ENCODE results near the gene ANKRD23. TPM values are rescaled to one million over a fixed set of nuclear protein-coding genes. Genes with fewer than 3 reads are reported as not detected.

The ANKRD23 gene
- polyA plus RNA-seq, 1 of the 3 experiments (the other 2 are of a cell fraction): 3.1 TPM

DNA sequence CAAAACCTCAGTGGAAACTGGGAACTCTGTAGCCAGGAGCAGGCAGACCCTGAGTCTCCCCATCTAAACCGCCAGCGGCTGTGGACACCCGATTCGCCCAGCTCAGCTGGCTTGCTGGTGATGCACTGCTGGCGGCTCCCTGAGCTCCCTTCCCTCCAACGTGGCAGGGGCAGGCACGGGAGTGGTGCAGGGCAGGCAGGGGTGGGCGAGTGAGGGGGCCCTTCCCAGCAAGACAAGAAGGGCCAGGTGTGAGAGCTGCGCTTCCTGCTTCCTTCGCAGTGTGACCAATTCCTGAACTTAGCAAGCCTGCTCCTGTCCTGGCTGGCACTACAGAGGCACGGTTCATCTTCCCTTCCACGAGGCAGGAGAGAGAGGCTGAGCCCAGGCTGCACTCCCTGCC, 38.4 kb upstream of the ANKRD23 start (continued):
- no peak for TF ChIP-seq EZH2phosphoT487 (IDR thresholded peaks at IDR 0.05; ENCODE audit: borderline replicate concordance, low read depth)

DNA sequence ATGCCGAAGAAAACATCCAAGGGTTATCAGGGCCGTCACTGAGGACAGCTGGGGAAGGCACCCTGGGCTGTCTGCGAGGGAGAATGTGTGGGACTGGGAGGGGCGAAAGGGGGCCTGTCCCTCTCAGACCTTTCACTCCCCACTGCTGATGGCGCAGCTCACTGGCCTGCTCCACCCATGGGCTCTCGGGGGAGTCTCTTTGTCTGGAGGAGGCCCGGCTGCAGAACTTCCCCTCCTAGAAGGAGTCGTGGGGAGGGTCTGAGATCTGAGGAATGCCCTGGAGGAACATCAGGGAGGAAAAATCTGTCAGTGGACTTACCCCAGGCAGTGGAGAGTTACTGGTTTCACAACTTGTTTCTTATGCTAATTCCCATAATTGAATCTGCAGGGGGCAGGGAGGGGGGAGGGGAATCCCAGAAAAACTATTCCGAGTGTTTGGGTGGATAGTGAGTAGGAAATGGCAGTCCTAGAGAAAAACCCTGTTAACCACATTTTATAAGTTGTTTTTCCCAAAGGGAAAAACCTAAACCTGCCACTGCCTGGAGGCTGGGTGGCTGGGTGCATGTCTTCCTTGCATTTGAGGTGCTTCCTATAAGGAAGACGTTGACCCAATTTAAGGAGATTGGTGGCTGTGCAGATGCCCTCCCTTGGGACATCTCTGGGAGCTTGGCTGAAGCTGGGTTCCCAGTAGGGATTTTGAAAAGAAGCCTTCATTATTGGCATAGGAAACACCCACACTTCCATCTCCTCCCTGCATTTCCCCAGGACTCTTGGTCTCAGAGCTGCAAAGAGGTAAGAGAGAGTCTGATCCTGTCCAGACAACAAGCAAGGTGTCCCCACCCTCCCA, 37.8 kb upstream of the ANKRD23 start:
- no peak for DNase-seq
- H3K4me1 ChIP-seq (ENCODE audit: control insufficient read depth in 1 of 2, insufficient read depth in 2 of 2, low read depth in 1 of 2, low read length in 1 of 2): peaks cover 0 to 16% of the 10 kb centered on the region in 2 experiments; a peak in 2 of 4 replicates
- no peaks in the 10 kb centered on the region for H3K9me3 ChIP-seq
- H3K9me2 ChIP-seq: no peaks in the 10 kb centered on the region
- H4K20me1 ChIP-seq (ENCODE audit: insufficient read depth): no peaks in the 10 kb centered on the region
- H3K4me3 ChIP-seq (ENCODE audit: low read depth in 2 of 2, low read length in 1 of 2): no peak overlapping the region
- H3K36me3 ChIP-seq (replicated peaks in 1 of 2; ENCODE audit: control insufficient read depth in 1 of 2, insufficient read depth in 2 of 2, low read length in 1 of 2): no peaks in the 10 kb centered on the region
- no peak overlapping the region for H3K9ac ChIP-seq
- no peaks in the 10 kb centered on the region for H3K79me2 ChIP-seq (ENCODE audit: insufficient read depth)
- WGBS (ENCODE audit: low lambda C conversion rate): 66% methylated on average over 7 of the region's 10 CpGs
- POLR2A ChIA-PET: no interaction called here
- H3K27ac ChIP-seq (ENCODE audit: low read depth in 2 of 2, low read length in 1 of 2): no peak overlapping the region
- H3K27me3 ChIP-seq (ENCODE audit: insufficient read depth): no peaks in the 10 kb centered on the region
- H3F3A ChIP-seq (replicated peaks; ENCODE audit: insufficient read depth): no peaks in the 10 kb centered on the region
- no peak overlapping the region for H3K4me2 ChIP-seq
- TF ChIP-seq, protein P1, sequence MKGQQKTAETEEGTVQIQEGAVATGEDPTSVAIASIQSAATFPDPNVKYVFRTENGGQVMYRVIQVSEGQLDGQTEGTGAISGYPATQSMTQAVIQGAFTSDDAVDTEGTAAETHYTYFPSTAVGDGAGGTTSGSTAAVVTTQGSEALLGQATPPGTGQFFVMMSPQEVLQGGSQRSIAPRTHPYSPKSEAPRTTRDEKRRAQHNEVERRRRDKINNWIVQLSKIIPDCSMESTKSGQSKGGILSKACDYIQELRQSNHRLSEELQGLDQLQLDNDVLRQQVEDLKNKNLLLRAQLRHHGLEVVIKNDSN (IDR thresholded peaks at IDR 0.05; ENCODE audit: borderline replicate concordance, low read depth): no peak
- TF ChIP-seq FOXM1 (IDR thresholded peaks at IDR 0.05; ENCODE audit: low read depth) (no peak), RAD21 (IDR thresholded peaks at IDR 0.05; ENCODE audit: low read length) (no peak), NRF1 (IDR thresholded peaks at IDR 0.05; ENCODE audit: low read depth, low read length) (no peak), MXI1 (IDR thresholded peaks at IDR 0.05; ENCODE audit: low read depth, low read length) (no peak), ELF1 (IDR thresholded peaks at IDR 0.05) (no peak), JUND (IDR thresholded peaks at IDR 0.05) (no peak)
- TF ChIP-seq, protein P2, sequence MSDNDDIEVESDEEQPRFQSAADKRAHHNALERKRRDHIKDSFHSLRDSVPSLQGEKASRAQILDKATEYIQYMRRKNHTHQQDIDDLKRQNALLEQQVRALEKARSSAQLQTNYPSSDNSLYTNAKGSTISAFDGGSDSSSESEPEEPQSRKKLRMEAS (IDR thresholded peaks at IDR 0.05; ENCODE audit: low read depth): no peak
- no peak overlapping the region for H2AFZ ChIP-seq (ENCODE audit: low read depth)
- CTCF ChIA-PET: interaction anchor here (1.2 kb wide), 1 partner anchor 69 kb away, joined by 3 read pairs; no protein-coding TSS in a partner anchor

DNA sequence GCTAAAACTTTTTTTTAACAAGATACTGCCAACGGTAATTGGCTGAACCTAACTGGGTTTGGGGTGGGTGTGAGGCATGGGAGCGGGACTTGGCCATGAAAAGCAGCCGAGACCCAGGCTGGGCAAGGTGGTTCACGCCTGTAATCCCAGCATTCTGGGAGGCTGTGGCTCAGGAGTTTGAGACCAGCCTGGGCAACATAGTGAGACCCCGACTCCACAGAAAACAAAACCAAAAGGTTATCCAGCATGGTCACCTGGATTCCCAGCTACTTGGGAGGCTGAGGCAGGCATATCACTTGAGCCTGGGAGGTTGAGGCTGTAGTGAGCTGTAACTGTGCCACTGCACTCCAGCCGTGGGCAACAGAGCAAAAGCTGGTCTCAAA, 37.1 kb upstream of the ANKRD23 start:
- peaks cover 0 to 22% of the 10 kb centered on the region in 2 experiments; a peak in 2 of 4 replicates for H3K4me1 ChIP-seq (ENCODE audit: control insufficient read depth in 1 of 2, insufficient read depth in 2 of 2, low read depth in 1 of 2, low read length in 1 of 2)
- H3K9me3 ChIP-seq: no peaks in the 10 kb centered on the region
- POLR2A ChIA-PET: no interaction called here
- no peaks in the 10 kb centered on the region for H3K9me2 ChIP-seq
- H3K9ac ChIP-seq: no peak overlapping the region
- H3K27ac ChIP-seq (ENCODE audit: low read depth in 2 of 2, low read length in 1 of 2): no peak overlapping the region
- H3K79me2 ChIP-seq (ENCODE audit: insufficient read depth): no peaks in the 10 kb centered on the region
- no peaks in the 10 kb centered on the region for H3F3A ChIP-seq (replicated peaks; ENCODE audit: insufficient read depth)
- H2AFZ ChIP-seq (ENCODE audit: low read depth): no peak overlapping the region
- WGBS (ENCODE audit: low lambda C conversion rate): 80% methylated on average over 6 of the region's 6 CpGs
- no peak overlapping the region for H3K4me3 ChIP-seq (ENCODE audit: low read depth in 2 of 2, low read length in 1 of 2)
- no peaks in the 10 kb centered on the region for H4K20me1 ChIP-seq (ENCODE audit: insufficient read depth)
- CTCF ChIA-PET: interaction anchor here (0.7 to 1.2 kb wide), 3 partner anchors 23 to 72 kb away, joined by 3 read pairs; no protein-coding TSS in a partner anchor
- TF ChIP-seq MXI1 (IDR thresholded peaks at IDR 0.05; ENCODE audit: low read depth, low read length): no peak
- no peak for TF ChIP-seq POLR2AphosphoS5 (IDR thresholded peaks at IDR 0.05; ENCODE audit: low read depth, low read length)
- TF ChIP-seq TCF12 (IDR thresholded peaks at IDR 0.05): no peak
- TF ChIP-seq, protein P3, sequence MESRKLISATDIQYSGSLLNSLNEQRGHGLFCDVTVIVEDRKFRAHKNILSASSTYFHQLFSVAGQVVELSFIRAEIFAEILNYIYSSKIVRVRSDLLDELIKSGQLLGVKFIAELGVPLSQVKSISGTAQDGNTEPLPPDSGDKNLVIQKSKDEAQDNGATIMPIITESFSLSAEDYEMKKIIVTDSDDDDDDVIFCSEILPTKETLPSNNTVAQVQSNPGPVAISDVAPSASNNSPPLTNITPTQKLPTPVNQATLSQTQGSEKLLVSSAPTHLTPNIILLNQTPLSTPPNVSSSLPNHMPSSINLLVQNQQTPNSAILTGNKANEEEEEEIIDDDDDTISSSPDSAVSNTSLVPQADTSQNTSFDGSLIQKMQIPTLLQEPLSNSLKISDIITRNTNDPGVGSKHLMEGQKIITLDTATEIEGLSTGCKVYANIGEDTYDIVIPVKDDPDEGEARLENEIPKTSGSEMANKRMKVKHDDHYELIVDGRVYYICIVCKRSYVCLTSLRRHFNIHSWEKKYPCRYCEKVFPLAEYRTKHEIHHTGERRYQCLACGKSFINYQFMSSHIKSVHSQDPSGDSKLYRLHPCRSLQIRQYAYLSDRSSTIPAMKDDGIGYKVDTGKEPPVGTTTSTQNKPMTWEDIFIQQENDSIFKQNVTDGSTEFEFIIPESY (IDR thresholded peaks at IDR 0.05; ENCODE audit: borderline replicate concordance, low read depth): no peak
- TF ChIP-seq RFX5 (IDR thresholded peaks at IDR 0.05; ENCODE audit: low read length): no peak
- no peak for TF ChIP-seq NRF1 (IDR thresholded peaks at IDR 0.05; ENCODE audit: low read depth, low read length)
- TF ChIP-seq, protein P4, sequence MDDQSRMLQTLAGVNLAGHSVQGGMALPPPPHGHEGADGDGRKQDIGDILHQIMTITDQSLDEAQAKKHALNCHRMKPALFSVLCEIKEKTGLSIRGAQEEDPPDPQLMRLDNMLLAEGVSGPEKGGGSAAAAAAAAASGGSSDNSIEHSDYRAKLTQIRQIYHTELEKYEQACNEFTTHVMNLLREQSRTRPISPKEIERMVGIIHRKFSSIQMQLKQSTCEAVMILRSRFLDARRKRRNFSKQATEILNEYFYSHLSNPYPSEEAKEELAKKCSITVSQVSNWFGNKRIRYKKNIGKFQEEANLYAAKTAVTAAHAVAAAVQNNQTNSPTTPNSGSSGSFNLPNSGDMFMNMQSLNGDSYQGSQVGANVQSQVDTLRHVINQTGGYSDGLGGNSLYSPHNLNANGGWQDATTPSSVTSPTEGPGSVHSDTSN (IDR thresholded peaks at IDR 0.05): no peak
- TF ChIP-seq FOSL2 (IDR thresholded peaks at IDR 0.05; ENCODE audit: borderline replicate concordance, low read depth): no peak
- no peak for TF ChIP-seq NFIC (IDR thresholded peaks at IDR 0.05; ENCODE audit: borderline replicate concordance)
- H3K36me3 ChIP-seq (replicated peaks in 1 of 2; ENCODE audit: control insufficient read depth in 1 of 2, insufficient read depth in 2 of 2, low read length in 1 of 2): no peaks in the 10 kb centered on the region
- no peaks in the 10 kb centered on the region for H3K27me3 ChIP-seq (ENCODE audit: insufficient read depth)
- DNase-seq: no peak
- no peak overlapping the region for H3K4me2 ChIP-seq
